CD4-positive, alpha-beta T cell treated with Interleukin-15 for 1 hour (primary cell): ENCODE data around the gene OR5A2.
"Not testable (repeated sequence)": the region's sequence is repeated elsewhere in the genome, so short reads cannot be mapped to it uniquely, and the experiment has no call there.

Experiments
- DNase-seq: peaks from one replicate; pipeline ENCODE4 v3.0.0-alpha.2; 2020

OR5A2 gene

DNA sequence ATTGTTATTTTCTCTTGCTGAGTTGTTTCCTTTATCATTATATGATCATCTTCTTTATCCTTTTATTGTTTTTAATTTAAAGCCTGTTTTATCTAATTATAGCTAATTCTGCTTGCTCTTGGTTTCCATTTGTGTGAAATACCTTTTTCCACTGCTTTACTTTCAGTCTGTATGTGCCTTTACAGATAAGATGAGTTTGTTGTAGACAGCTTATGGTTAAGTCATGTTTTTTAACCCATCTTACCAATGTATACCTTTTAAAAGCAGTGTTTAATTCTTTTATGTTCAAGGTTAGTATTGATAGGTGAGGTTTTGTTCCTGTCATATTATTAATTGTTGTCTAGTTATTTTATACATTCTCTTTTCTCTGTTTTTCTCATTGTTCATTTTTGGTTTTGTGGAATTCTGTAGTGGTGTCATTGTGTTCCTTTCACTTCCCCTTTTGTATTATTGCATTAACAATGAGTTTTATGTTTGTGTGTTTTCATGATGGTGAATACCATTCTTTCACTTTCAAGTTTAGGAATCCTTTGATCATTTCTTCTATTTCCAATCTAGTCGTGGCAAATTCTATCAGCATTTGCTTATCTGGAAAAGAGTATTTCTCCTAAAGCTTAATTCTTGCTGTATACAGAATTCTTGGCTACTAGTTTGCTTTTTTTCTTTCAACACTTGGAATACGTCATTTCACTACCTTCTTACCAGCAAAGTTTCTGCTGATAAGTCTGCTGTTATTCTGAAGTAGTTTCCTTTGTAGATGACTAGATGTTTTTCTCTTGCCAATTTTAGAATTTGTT lies 45.8 kb downstream of the OR5A2 start:
- no peak for DNase-seq

DNA sequence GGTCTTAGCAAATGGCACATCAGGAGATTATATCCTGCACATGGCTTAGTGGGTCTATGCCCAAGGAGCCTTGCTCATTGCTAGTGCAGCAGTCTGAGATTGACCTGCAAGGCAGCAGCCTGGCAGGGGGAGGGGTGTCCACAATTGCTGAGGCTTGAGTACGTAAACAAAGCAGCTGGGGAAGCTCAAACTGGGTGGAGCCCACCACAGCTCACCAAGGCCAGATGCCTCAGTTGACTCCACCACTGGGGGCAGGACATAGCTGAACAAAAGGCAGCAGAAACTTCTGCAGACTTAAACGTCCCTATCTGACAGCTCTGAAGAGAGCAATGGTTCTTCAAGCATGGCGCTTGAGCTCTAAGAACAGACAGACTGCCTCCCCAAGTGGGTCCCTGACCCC lies 53.9 kb downstream of the OR5A2 start:
- not testable (repeated sequence) for DNase-seq

DNA sequence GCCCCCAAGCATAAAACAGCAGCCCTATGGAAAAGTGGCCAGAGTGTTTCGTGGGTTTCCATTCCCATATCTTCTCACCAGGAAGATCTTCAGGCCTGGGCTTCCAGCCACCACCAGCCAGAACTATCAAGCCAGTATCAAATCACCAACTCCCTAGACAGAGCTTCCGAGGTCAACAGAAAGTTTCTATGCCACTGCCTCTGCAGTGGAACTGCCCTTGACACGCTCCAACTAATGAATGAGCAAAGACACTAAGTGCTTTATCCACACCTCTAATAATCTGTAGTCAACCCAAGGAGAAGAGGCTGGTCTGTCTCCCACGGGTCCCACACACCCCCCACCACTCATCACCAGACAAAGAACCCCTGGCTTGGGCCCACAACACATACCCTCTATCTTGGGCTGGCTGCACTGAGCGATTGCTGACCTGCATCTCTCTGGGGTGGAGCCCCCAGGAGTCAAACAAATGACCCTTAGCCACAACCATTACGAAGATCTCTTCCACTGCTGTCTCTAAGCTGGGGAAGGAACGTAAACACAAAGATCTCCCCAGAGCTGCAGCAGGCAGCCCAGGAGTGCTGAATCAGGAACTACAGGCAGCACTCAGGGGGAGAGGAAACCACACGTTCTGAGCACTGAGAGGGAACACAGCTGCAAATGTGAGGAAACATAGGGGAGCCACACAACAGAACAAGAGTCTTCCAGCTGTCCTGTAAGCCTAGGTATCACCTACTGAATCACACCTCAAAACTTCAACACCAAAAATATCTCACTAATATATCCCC lies 57.8 kb downstream of the OR5A2 start:
- DNase-seq, result no peak
